GM12891 (cell line): ENCODE results near the gene SALL4.

Experiments
- PAX5 ChIP-seq: IDR thresholded peaks from 2 replicates; pipeline ENCODE4 v1.6.1; 2011; ENCODE audit warnings: low read length, moderate library complexity, mild to moderate bottlenecking; ENCODE audit not compliant: insufficient read depth, severe bottlenecking
- POLR2A ChIP-seq: IDR thresholded peaks from 2 replicates; pipeline ENCODE4 v1.6.1; 2011; ENCODE audit warnings: low read depth, low read length, control low read depth
- TAF1 ChIP-seq: IDR thresholded peaks from 2 replicates; pipeline ENCODE4 v1.6.1; 2011; ENCODE audit warnings: low read depth, low read length, control low read depth

GRCh38 chr20:51767867-51768758 lies 34.2 kb downstream of the SALL4 start, which contains the start of gene ATP9A:
- no peak for TF ChIP-seq POLR2A
- no peak for TF ChIP-seq TAF1
- TF ChIP-seq PAX5: no peak
